ENCODE data around the gene SLC13A2. TPM values are rescaled to one million over a fixed set of nuclear protein-coding genes. Genes with fewer than 3 reads are reported as not detected.

SLC13A2 gene
- polyA plus RNA-seq, 3 donors: not detected

DNA sequence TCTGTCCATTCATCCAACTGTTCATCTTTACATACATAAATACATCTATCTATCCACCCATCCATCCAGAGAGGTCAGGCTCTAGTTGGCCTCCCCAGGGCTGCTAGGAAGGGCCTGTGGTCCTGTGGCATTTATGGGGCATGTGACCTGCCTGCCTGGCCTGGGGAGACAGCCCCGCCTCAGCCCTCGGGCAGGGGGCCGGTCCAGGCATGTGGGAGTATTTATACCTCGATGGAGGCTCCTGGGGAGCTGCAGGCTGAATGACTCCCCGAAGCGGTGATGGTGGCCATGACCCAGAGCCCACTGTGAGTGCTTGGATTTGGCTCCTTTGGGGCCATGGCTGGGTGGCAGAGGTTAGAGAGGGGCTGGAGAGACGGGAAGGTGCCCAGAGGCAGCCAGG is 40.0 kb downstream of the SLC13A2 start:
- intact Hi-C loops (cut with micrococcal nuclease): no loop called here
- no peak overlapping the region for H2AFZ ChIP-seq (ENCODE audit: insufficient read depth, low read depth, low read length, poor library complexity, severe bottlenecking)
- peak overlapping the region in 1 of 7 donors; percentile 31 for H3K27ac Mint-ChIP-seq

DNA sequence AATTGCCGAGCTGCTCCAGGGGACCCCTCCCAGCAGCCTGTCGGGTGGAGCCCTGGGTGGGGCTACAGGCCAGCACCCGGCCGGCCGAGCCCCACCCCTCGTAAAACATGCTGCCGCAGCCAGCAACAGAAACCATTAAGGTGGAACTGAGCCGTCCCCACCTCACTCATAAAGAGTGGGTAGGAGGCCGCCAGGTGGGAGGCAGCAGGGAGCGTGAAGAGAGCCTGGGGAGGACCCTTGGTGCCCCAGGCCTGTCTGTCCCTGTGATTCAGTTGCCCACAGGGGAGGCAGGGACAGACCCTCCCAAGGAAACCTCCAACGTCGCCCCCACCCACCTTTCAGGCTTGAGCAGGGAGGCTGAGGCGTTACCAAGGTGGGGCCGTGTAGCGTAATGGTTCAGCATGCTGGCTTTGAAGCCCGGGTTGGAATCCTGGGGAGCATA is 41.1 kb downstream of the SLC13A2 start:
- Mint-ChIP-seq H3K4me1 (peaks cover 18% of the 10 kb centered on the region), H3K9me3 (peaks cover 0 to 9% (median 3%) of the 10 kb centered on the region in 7 donors), H3K27me3 (ENCODE audit: low read depth in 3 of 3) (peaks cover 0 to 9% (median 8%) of the 10 kb centered on the region in 3 donors), H3K36me3 (no peaks in the 10 kb centered on the region), H3K27ac (no peak overlapping the region), H3K4me3 (no peak overlapping the region)
- Histone ChIP-seq H3K9me3 (replicated peaks in 1 of 2; ENCODE audit: control insufficient read depth in 1 of 2, insufficient read depth in 1 of 2, low read length in 2 of 2) (no peaks in the 10 kb centered on the region), H4K20me1 (ENCODE audit: insufficient read depth, low read length) (no peaks in the 10 kb centered on the region), H3K4me2 (replicated peaks; ENCODE audit: extremely low read depth, low read length, poor library complexity, severe bottlenecking) (no peak overlapping the region), H3K27me3 (ENCODE audit: control insufficient read depth in 2 of 2, insufficient read depth in 2 of 2, low read length in 2 of 2) (no peaks in the 10 kb centered on the region), H3K4me3 (replicated peaks in 1 of 3; ENCODE audit: low read depth in 2 of 3, low read length in 3 of 3) (no peak overlapping the region), H3K27ac (ENCODE audit: low read depth in 1 of 2, low read length in 2 of 2) (no peak overlapping the region), H2AFZ (ENCODE audit: insufficient read depth, low read depth, low read length, poor library complexity, severe bottlenecking) (no peak overlapping the region), H3K4me1 (ENCODE audit: control insufficient read depth in 1 of 2, insufficient read depth in 2 of 2, low read length in 2 of 2) (peaks cover 9 to 11% of the 10 kb centered on the region in 2 donors), H3K9ac (ENCODE audit: insufficient read depth, low read length, poor library complexity, severe bottlenecking) (no peak overlapping the region), H3K36me3 (replicated peaks in 1 of 2; ENCODE audit: control insufficient read depth in 1 of 2, insufficient read depth in 2 of 2, low read length in 2 of 2) (no peaks in the 10 kb centered on the region), H3K79me2 (ENCODE audit: insufficient read depth, low read length) (no peaks in the 10 kb centered on the region)
- TF ChIP-seq, protein P1, sequence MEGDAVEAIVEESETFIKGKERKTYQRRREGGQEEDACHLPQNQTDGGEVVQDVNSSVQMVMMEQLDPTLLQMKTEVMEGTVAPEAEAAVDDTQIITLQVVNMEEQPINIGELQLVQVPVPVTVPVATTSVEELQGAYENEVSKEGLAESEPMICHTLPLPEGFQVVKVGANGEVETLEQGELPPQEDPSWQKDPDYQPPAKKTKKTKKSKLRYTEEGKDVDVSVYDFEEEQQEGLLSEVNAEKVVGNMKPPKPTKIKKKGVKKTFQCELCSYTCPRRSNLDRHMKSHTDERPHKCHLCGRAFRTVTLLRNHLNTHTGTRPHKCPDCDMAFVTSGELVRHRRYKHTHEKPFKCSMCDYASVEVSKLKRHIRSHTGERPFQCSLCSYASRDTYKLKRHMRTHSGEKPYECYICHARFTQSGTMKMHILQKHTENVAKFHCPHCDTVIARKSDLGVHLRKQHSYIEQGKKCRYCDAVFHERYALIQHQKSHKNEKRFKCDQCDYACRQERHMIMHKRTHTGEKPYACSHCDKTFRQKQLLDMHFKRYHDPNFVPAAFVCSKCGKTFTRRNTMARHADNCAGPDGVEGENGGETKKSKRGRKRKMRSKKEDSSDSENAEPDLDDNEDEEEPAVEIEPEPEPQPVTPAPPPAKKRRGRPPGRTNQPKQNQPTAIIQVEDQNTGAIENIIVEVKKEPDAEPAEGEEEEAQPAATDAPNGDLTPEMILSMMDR (IDR thresholded peaks at IDR 0.05): no peak
- no peak for DNase-seq
- intact Hi-C loops (cut with micrococcal nuclease): no loop called here
- 82% methylated on average over 8 of the region's 16 CpGs for WGBS (ENCODE audit: insufficient coverage)

More for the DNA sequence above, 40.0 kb downstream of the SLC13A2 start:
- Histone ChIP-seq H3K79me2 (ENCODE audit: insufficient read depth, low read length) (no peaks in the 10 kb centered on the region), H3K4me1 (ENCODE audit: control insufficient read depth in 1 of 2, insufficient read depth in 2 of 2, low read length in 2 of 2) (peaks cover 11 to 13% of the 10 kb centered on the region in 2 donors), H3K9ac (ENCODE audit: insufficient read depth, low read length, poor library complexity, severe bottlenecking) (no peak overlapping the region), H3K27ac (ENCODE audit: low read depth in 1 of 2, low read length in 2 of 2) (no peak overlapping the region), H3K4me3 (replicated peaks in 1 of 3; ENCODE audit: low read depth in 2 of 3, low read length in 3 of 3) (no peak overlapping the region), H4K20me1 (ENCODE audit: insufficient read depth, low read length) (no peaks in the 10 kb centered on the region), H3K27me3 (ENCODE audit: control insufficient read depth in 2 of 2, insufficient read depth in 2 of 2, low read length in 2 of 2) (no peaks in the 10 kb centered on the region), H3K9me3 (replicated peaks in 1 of 2; ENCODE audit: control insufficient read depth in 1 of 2, insufficient read depth in 1 of 2, low read length in 2 of 2) (no peaks in the 10 kb centered on the region), H3K36me3 (replicated peaks in 1 of 2; ENCODE audit: control insufficient read depth in 1 of 2, insufficient read depth in 2 of 2, low read length in 2 of 2) (no peaks in the 10 kb centered on the region), H3K4me2 (replicated peaks; ENCODE audit: extremely low read depth, low read length, poor library complexity, severe bottlenecking) (no peak overlapping the region)
- Mint-ChIP-seq H3K4me3 (peak overlapping the region in 1 of 2 donors; percentile 58), H3K27me3 (ENCODE audit: low read depth in 3 of 3) (peaks cover 0 to 9% (median 6%) of the 10 kb centered on the region in 3 donors), H3K36me3 (no peaks in the 10 kb centered on the region), H3K9me3 (peaks cover 0 to 9% (median 3%) of the 10 kb centered on the region in 7 donors), H3K4me1 (peaks cover 16% of the 10 kb centered on the region)
- 85% methylated on average over 7 of the region's 7 CpGs for WGBS (ENCODE audit: insufficient coverage)
- no peak for DNase-seq
- TF ChIP-seq, protein P1 (IDR thresholded peaks at IDR 0.05): no peak
